GM12878 (cell line): ENCODE results near the gene MTHFR.

Experiments
- CTCF ChIP-seq, 3 experiments: IDR thresholded peaks in 2 of 3; conservative IDR thresholded peaks in 1 of 3; 2 replicates each; pipeline ENCODE4 v1.5.1; 2011; ENCODE audit warnings: low read depth in 3 of 3, low read length in 3 of 3, mild to moderate bottlenecking in 3 of 3, control low read depth in 2 of 3, moderate library complexity in 2 of 3, inconsistent platforms in 1 of 3, mixed read lengths in 1 of 3; ENCODE audit not compliant: control insufficient read depth in 2 of 3, insufficient read depth in 1 of 3; ENCODE audit errors: extremely low read depth in 1 of 3
- SPI1 ChIP-seq: IDR thresholded peaks from 2 replicates; pipeline ENCODE4 v1.6.1; 2011; ENCODE audit warnings: low read depth, mild to moderate bottlenecking, low read length, moderate library complexity, borderline replicate concordance; ENCODE audit not compliant: insufficient read depth

GRCh38 chr1:11748294-11749202 lies 57.2 kb downstream of the MTHFR start:
- TF ChIP-seq SPI1: no peak
- no peak for TF ChIP-seq CTCF (IDR thresholded peaks at IDR 0.05 in 2 of 3, conservative IDR thresholded peaks at IDR 0.05 in 1 of 3; ENCODE audit: control insufficient read depth in 2 of 3, extremely low read depth in 1 of 3, insufficient read depth in 1 of 3, low read depth in 3 of 3, low read length in 3 of 3)
